HG03280 (cell line): Measurements from ENCODE around the gene HAUS5.
"Not testable (repeated sequence)": the region's sequence is repeated elsewhere in the genome, so short reads cannot be mapped to it uniquely, and the experiment has no call there.

Experiments
- ATAC-seq: cut with Tn5 transposase; IDR thresholded peaks from one replicate; pipeline ENCODE4 v1.9.1; 2021; ENCODE audit warnings: mild to moderate bottlenecking, moderate library complexity; ENCODE audit not compliant: unreplicated experiment

The HAUS5 gene

GRCh38 chr19:35612559-35613321 lies at the start of gene HAUS5:
Gene HAUS5, plus strand, starts transcription at chr19:35612735. Its CDS starts 60 bp downstream, at chr19:35612795.
- peak; percentile 87 for ATAC-seq

- ATAC-seq = no peak
Observed at GRCh38 chr19:35562776-35563175, 49.8 kb upstream of the HAUS5 start.

GRCh38 chr19:35563207-35563829 lies 49.2 kb upstream of the HAUS5 start, which contains the start of gene ATP4A:
Gene ATP4A, minus strand, starts transcription at chr19:35563658. Its CDS starts 29 bp downstream, at chr19:35563629.
- ATAC-seq = no peak

GRCh38 chr19:35565016-35565856 lies 47.3 kb upstream of the HAUS5 start:
- no peak for ATAC-seq

- ATAC-seq = no peak
Observed at GRCh38 chr19:35566738-35567137, 45.8 kb upstream of the HAUS5 start.

- ATAC-seq = no peak
Observed at GRCh38 chr19:35569281-35569781, 43.2 kb upstream of the HAUS5 start.

GRCh38 chr19:35571406-35571965 lies 41.0 kb upstream of the HAUS5 start:
- ATAC-seq = no peak

- ATAC-seq = no peak
Observed at GRCh38 chr19:35577918-35578317, 34.6 kb upstream of the HAUS5 start.

GRCh38 chr19:35578707-35579106 lies 33.8 kb upstream of the HAUS5 start:
- ATAC-seq = no peak

- no peak for ATAC-seq
Observed at GRCh38 chr19:35582760-35583159, 29.8 kb upstream of the HAUS5 start.

- no peak for ATAC-seq
Observed at GRCh38 chr19:35585848-35586247, 26.7 kb upstream of the HAUS5 start, which contains the start of gene PMIS2. Gene PMIS2, plus strand, starts transcription at chr19:35586173. Its CDS starts 87 bp downstream, at chr19:35586260.

GRCh38 chr19:35587321-35587720 lies 25.2 kb upstream of the HAUS5 start:
- ATAC-seq = no peak

GRCh38 chr19:35590875-35591274 lies 21.7 kb upstream of the HAUS5 start:
- no peak for ATAC-seq

- ATAC-seq = no peak
Observed at GRCh38 chr19:35592226-35592625, 20.3 kb upstream of the HAUS5 start.

- not testable (repeated sequence) for ATAC-seq
Observed at GRCh38 chr19:35595026-35595425, 17.5 kb upstream of the HAUS5 start.

- no peak for ATAC-seq
Observed at GRCh38 chr19:35595928-35596327, 16.6 kb upstream of the HAUS5 start.

- ATAC-seq = peak; percentile 55
Observed at GRCh38 chr19:35596366-35596999, 16.1 kb upstream of the HAUS5 start.

GRCh38 chr19:35601971-35602370 lies 10.6 kb upstream of the HAUS5 start:
- ATAC-seq = no peak

GRCh38 chr19:35604436-35604835 lies 8.1 kb upstream of the HAUS5 start:
- ATAC-seq = not testable (repeated sequence)

- ATAC-seq = not testable (repeated sequence)
Observed at GRCh38 chr19:35607170-35607569, 5.4 kb upstream of the HAUS5 start.
